HPDE6-E6E7 (cell line): ENCODE measurements around the gene CCM2L.
"Not testable (repeated sequence)": the region's sequence is repeated elsewhere in the genome, so short reads cannot be mapped to it uniquely, and the experiment has no call there.

Source experiments
- DNase-seq: peaks from one replicate; pipeline ENCODE4 v3.0.0; 2011; ENCODE audit warnings: missing footprints; ENCODE audit errors: extremely low spot score

CCM2L gene

DNA sequence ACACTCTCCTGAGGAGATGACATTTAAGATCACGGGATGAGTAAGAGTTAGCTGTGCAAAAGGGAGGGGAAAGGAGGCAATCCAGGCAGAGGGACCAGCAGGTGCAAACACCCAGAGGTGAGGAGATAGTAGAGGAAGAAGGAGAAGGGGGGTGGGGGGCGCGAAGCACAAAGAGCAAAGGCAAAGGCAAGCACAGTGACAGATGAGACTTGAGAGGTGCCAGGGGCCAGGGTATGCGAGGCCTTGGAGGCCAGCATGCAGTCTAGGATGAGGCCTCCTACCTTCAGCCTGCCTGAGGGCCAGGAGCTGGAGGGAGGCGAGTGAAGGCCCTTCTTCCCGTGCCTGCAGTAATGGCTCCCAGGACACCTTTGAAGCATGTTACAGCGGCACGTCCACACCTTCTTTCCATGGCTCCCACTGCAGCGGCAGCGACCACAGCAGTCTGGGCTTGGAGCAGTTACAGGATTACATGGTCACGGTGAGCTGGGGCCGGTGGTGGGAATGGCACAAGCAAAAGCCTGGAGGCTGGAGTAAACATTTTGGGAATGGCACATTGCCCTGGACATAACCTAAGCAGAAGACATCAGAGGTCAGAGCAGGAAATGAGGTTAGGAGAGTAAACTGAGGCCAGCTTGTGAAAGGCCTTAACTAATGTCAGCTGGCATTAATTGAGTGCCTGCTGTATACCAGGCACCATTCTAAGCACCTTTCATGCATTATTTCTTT lies 18.6 kb downstream of the CCM2L start:
- no peak for DNase-seq

- no peak for DNase-seq
Observed at GRCh38 chr20:32029561-32029960, 19.3 kb downstream of the CCM2L start.

DNA sequence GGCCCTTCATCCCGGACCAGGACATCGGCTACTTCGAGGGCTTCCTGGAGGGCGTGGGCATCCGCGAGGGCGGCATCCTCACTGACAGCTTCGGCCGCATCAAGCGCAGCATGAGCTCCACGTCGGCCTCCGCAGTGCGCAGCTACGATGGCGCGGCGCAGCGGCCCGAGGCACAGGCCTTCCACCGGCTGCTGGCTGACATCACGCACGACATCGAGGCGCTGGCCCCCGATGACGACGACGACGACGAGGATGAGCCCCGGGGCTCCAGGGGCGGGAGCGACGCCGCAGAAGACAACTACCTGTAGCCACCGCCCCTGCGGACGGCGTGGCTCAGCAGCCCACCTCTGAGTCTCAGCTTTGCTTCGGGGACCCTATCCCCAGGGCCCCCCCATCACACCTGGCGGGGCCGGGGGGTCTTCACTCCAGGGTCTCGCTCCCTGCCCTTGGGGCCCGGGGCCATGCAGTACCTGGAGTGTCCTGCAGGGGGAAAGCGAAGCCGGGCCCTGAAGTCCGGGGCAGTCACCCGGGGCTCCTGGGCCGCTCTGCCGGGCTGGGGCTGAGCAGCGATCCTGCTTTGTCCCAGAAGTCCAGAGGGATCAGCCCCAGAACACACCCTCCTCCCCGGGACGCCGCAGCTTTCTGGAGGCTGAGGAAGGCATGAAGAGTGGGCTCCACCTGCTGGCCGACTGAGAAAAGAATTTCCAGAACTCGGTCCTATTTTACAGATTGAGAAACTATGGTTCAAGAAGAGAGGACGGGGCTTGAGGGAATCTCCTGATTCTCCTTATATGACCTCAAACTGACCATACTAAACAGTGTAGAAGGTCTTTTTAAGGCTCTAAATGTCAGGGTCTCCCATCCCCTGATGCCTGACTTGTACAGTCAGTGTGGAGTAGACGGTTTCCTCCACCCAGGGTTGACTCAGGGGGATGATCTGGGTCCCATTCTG lies 21.0 kb downstream of the CCM2L start:
- peak; percentile 86 for DNase-seq

DNA sequence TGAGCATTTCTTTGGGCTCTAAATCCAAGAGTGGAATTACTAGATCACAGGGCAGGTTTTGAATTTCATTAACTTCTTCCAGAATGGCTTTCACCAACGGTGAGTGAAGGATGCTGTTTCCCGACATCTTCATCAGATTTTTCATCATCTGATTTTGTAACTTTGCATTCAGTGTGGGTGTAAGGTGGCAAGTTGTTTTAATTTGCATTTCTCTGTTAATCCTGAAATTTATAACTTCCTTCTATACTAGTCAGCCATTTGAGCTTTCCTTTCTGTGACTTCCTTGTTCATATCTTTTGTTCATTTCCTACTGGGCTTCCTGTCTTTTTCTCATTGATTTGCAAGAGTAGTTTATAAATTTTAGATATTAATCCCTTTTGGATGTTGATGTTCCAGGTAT lies 23.1 kb downstream of the CCM2L start:
- DNase-seq, result no peak

- DNase-seq, result not testable (repeated sequence)
Observed at GRCh38 chr20:32033721-32034120, 23.5 kb downstream of the CCM2L start.

DNA sequence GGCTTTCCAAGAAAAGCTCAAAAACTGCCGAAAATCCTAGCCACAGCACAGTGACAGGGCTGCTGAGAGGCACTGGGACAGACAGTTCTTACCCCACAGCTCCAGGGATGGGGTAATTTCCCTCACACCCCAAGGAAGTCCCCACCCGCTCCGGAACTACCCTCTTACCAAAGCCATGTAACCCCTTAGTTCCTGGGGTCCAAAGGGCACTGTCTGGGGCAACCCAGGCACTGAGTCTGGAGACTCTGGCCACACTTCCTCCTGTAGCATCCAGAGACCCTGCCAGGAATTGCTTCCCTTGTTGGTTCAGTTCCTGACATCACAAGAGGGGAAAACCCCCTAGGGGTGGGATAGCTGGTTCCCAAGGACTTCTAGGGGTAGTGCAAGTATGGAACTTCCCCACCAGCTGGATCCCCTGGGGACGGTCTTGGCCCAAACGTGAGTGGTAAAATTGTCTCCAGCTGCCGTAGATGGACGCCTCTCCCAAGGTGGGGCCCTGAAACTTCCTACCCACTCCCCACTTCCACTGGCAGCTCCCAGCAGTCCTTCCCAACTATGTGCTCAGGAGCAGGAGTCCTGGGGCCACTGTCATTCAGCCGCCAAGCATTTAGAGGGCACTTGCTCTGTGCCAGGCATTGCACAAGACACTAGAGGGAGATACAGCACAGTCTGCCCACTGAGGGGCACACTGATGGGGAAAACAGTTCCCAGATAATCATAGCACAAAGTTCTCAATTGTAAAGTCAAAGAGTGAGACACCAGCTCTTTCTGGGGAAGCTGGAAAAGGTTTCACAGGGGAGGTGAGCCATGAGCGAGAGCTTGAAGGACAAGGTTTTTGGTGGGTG lies 24.6 kb downstream of the CCM2L start:
- no peak for DNase-seq

DNA sequence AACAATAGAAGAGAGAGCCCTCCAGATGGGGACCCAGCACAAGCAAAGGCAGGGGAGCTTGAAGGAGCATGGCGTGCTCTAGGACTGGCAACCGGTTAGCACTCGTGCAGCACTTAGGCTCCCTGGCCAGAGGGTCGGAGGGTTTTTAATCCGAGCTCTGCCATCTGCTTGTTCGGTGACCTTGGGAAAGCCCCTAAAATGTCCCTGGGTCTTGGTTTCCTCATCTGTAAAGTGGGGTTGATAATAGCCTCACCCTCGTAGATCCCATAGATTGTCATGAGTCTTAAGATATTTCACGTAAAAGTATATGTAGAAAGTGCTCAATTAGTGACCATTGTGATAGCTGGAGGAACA lies 25.2 kb downstream of the CCM2L start:
- DNase-seq, result no peak

DNA sequence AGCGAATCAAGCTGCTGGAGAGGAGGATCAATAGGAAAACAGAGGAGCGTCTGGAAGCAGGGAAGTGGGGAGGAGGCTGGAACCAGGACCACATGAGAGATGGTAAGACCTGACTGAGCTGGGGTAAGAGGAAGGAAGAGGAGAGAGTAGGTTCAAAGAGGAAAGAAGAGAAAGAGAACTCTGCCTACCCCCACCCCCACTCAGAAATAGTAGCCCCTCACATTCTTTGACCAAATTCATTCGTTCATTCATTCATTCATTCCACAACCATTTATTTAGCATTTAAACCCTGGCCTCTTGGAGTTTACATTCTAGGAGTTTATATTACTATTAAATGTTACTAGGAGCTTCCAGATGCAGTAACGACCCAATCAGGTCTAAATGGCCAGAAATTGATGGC lies 26.0 kb downstream of the CCM2L start:
- no peak for DNase-seq

- DNase-seq, result no peak
Observed at GRCh38 chr20:32036716-32037485, 26.7 kb downstream of the CCM2L start.

GRCh38 chr20:32037929-32038328 lies 27.7 kb downstream of the CCM2L start:
- no peak for DNase-seq

GRCh38 chr20:32040142-32040953 lies 30.1 kb downstream of the CCM2L start:
- DNase-seq, result peak; percentile 97

- no peak for DNase-seq
Observed at GRCh38 chr20:32045999-32046398, 35.8 kb downstream of the CCM2L start.

DNA sequence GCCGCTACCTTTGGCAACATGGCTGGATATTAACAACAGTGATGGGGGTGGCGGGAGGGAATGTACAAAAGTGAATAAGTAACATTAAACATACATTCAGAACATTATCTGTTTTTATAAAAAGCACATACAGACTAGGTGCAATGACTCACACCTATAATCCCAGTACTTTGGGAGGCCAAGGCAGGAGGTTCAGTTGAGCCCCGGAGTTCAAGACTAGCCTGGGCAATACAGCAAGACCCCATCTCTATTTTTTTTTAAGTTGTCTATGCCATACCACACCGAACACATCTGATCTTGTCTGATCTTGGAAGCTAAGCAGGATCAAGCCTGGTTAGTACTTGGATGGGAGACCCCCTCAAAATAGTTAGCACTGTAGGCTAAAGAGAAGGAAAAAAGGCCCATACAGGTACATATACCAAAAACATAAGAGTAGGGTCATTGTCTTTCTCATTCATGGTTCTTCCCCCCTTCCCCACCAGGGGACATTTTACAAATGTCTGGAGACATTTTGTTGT lies 40.1 kb downstream of the CCM2L start:
- no peak for DNase-seq

DNA sequence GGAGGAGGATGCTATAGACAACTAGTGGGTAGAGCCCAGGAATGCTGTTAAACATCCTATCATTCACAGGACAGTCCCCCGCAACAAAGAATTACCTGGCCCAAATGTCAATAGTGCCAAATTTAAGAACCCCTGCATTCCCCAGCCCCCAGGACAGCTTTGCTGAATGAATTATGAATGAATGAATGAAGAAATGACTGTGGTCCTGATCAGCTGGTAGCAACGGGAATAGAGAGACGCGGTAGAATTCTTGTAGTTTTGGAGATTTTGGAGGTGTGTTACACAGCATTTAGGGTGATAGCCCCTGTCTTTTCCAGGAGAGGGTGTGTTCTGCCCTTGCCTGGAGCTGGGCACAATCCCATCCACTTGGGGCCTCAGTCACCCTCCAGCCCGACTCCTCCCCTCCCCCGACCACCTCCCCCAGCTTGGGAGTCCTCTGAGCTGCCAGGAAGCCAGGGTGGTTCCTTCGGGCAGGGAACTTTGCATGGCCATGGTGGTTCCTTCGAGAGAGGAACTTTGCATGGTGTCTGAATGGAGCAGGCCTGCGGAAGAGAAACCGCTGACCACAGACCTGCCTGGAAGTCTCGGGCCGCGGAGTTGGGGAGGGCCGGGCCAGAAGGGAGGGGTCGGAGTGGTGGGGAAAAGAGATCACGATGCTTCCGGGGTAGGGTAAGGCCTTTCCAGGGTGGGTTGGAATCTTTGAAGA lies 40.8 kb downstream of the CCM2L start:
- no peak for DNase-seq

- no peak for DNase-seq
Observed at GRCh38 chr20:32051720-32052089, 41.5 kb downstream of the CCM2L start.

DNA sequence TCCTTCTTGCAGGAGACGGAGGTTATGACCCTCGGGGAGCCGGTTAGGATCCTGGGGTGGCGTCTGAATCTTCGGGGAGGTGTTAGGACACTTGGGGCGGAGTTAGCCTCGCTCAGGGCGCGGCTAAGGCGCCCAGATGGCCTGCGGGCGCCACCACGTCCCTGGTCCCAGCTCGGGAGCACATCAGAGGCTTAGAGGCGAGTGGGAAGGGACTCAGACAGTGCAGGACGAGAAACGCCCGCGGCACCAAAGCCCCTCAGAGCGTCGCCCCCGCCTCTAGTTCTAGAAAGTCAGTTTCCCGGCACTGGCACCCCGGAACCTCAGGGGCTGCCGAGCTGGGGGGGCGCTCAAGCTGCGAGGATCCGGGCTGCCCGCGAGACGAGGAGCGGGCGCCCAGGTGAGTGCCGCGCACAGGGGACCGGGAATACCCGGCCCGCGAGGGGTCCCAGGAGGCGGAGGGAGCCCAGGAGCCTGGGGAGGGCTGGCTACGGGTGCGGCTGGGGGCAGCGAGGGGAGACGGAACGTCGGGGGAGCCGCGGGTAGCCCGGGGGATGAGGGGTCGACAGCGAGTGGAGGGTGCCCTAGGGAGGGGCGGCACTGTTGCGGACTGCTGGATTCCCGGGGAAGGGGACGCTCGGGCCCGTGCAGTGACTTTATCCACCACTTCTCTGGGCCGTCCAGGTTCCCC lies 42.0 kb downstream of the CCM2L start, which contains the start of gene HCK:
Gene HCK (plus strand): TSS at position 153 of the 688 bp plus-strand sequence.
- DNase-seq, result no peak

GRCh38 chr20:32052778-32053362 lies 42.6 kb downstream of the CCM2L start:
- DNase-seq, result no peak

- no peak for DNase-seq
Observed at GRCh38 chr20:32053648-32054047, 43.4 kb downstream of the CCM2L start.
